ENCODE measurements around the gene CCL18. TPM values are rescaled to one million over a fixed set of nuclear protein-coding genes. Genes with fewer than 3 reads are reported as not detected.
"Not testable (repeated sequence)": the region's sequence is repeated elsewhere in the genome, so short reads cannot be mapped to it uniquely, and the experiment has no call there.

The CCL18 gene
- total RNA-seq, 1 donor from 2014 or later = 146 TPM

DNA sequence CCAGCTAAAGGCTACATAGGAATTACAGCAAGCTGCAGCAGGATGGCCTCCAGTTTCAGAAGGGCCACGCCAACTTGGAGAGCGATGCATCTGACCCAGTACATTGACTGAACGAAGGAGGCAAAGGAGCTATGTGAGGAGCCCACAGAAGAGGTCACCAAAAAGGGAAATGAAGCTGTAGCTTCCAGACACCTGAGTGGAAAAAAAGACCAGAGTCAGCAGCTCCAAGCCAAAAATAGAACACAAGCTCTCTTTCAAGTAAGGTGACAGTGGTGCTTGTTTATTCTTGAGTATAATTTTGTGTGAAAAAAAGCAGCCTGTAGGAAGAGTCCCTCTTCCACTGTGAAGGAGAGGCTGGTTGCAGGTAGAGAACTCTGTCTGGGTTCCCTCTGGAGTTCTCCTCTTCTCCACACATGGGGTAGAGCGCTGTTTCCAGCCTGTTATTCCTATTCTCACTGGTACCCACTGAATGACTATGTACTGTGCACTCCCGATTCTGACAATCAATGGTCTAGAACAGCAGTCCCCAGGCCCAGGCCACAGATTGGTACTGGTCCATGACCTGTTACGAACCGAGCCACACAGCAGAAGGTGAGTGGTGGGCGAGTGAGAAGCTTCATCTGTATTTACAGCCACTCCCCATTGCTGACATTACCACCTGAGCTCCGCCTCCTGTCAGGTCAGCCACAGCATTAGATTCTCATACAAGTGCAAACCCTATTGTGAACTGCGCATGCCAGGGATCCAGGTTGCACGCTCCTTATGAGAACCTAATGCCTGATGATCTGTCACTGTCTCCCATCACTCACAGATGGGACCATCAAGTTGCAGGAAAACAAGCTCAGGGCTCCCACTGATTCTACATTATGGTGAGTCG, 54.6 kb downstream of the CCL18 start:
- DNase-seq (no peak), ATAC-seq (no peak)
- no peaks in the 10 kb centered on the region for H3K27me3 ChIP-seq (ENCODE audit: low read depth)
- no peaks in the 10 kb centered on the region for H3K4me1 ChIP-seq
- intact Hi-C loops (cut with DNase I) = no loop called here
- no peak overlapping the region for H3K27ac ChIP-seq
- H3K4me3 ChIP-seq = no peak overlapping the region
- no peaks in the 10 kb centered on the region for H3K9me3 ChIP-seq
- no peaks in the 10 kb centered on the region for H3K36me3 ChIP-seq
- TF ChIP-seq, protein P1, sequence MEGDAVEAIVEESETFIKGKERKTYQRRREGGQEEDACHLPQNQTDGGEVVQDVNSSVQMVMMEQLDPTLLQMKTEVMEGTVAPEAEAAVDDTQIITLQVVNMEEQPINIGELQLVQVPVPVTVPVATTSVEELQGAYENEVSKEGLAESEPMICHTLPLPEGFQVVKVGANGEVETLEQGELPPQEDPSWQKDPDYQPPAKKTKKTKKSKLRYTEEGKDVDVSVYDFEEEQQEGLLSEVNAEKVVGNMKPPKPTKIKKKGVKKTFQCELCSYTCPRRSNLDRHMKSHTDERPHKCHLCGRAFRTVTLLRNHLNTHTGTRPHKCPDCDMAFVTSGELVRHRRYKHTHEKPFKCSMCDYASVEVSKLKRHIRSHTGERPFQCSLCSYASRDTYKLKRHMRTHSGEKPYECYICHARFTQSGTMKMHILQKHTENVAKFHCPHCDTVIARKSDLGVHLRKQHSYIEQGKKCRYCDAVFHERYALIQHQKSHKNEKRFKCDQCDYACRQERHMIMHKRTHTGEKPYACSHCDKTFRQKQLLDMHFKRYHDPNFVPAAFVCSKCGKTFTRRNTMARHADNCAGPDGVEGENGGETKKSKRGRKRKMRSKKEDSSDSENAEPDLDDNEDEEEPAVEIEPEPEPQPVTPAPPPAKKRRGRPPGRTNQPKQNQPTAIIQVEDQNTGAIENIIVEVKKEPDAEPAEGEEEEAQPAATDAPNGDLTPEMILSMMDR (IDR thresholded peaks at IDR 0.05) = no peak

DNA sequence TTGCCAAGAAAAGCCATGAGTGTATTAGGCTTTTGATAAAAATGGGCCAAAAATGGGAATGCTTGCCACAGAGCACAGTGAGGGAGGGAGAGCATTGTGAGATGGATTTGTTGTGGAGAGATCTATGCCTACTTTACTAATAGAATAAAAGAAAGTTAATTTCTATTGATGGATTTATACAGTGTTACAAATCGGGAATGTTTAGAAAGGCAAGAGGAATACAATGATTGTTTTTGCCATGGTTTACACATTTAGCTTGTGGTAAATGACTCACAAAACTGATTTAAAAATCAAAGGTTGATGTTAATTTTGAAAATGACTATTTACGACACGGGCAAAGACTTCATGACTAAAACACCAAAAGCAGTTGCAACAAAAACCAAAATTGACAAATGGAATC, 56.1 kb downstream of the CCL18 start:
- peaks cover 2% of the 10 kb centered on the region for H3K9me3 ChIP-seq
- DNase-seq = no peak
- no peaks in the 10 kb centered on the region for H3K4me1 ChIP-seq

DNA sequence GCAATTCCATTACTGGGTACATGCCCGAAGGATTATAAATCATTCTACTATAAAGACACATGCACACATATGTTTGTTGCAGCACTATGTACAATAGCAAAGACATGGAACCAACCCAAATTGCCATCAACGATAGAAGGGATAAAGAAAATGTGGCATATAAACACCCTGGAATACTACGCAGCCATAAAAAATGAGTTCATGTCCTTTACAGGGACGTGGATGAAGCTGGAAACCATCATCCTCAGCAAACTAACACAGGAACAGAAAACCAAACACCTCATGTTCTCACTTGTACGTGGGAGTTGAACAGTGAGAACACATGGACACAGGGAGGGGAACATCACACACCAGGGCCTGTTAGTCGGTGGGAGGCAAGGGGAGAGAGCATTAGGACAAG, 57.0 kb downstream of the CCL18 start:
- H3K4me1 ChIP-seq; H3K27me3 ChIP-seq (ENCODE audit: low read depth); DNase-seq; H3K27ac ChIP-seq; H3K4me3 ChIP-seq; intact Hi-C loops (cut with DNase I); H3K9me3 ChIP-seq; ATAC-seq; H3K36me3 ChIP-seq: not testable (repeated sequence)

More for the DNA sequence above, 56.1 kb downstream of the CCL18 start:
- intact Hi-C loops (cut with DNase I) = no loop called here
- H3K27me3 ChIP-seq (ENCODE audit: low read depth) = no peaks in the 10 kb centered on the region
- ATAC-seq = no peak
- no peak overlapping the region for H3K4me3 ChIP-seq
- H3K36me3 ChIP-seq = no peaks in the 10 kb centered on the region
- H3K27ac ChIP-seq = no peak overlapping the region
- TF ChIP-seq, protein P1 (IDR thresholded peaks at IDR 0.05) = no peak

Other genes with a start within 250 kb of the CCL18 start
- 0.21 TPM for gene HEATR9, start 195.4 kb upstream of the CCL18 start, total RNA-seq
- 18.2 TPM for gene CCL5, start 183.9 kb upstream of the CCL18 start, total RNA-seq
- not detected for gene RDM1, start 133.5 kb upstream of the CCL18 start, total RNA-seq
- not detected for gene LYZL6, start 120.6 kb upstream of the CCL18 start, total RNA-seq
- gene CCL16, start 82.8 kb upstream of the CCL18 start, total RNA-seq = 0.50 TPM
- gene CCL14, start 77.5 kb upstream of the CCL18 start, total RNA-seq = 20.7 TPM
- gene CCL15, start 62.7 kb upstream of the CCL18 start, total RNA-seq = 0.50 TPM
- gene CCL23, start 46.3 kb upstream of the CCL18 start, total RNA-seq = 5.1 TPM
- 8.5 TPM for gene CCL3, start 25.9 kb downstream of the CCL18 start, total RNA-seq
- gene CCL4, start 39.6 kb downstream of the CCL18 start, total RNA-seq = 11.9 TPM
- gene TBC1D3B, start 112.4 kb downstream of the CCL18 start, total RNA-seq = 11.1 TPM
- 1.6 TPM for gene CCL3L1, start 132.5 kb downstream of the CCL18 start, total RNA-seq
- gene CCL4L2, start 146.8 kb downstream of the CCL18 start, total RNA-seq = 2.6 TPM
- 1.1 TPM for gene TBC1D3I, start 200.3 kb downstream of the CCL18 start, total RNA-seq

Measured in lower lobe of right lung (tissue), 2 donors.